SK-N-SH (cell line): ENCODE results near the gene PRR18. TPM values are rescaled to one million over a fixed set of nuclear protein-coding genes. Genes with fewer than 3 reads are reported as not detected.

Experiments
- CTCF ChIA-PET: fragments of 300-600, 350-600 bp; formaldehyde crosslinking; extraction: SDS; loops from one replicate; lab custom pipeline; 2021; lab: Yijun Ruan, JAX
- POLR2A ChIA-PET: fragments of 350-600 bp; sonication (Branson Sonifier 250); formaldehyde crosslinking; extraction: SDS; loops from one replicate; lab custom pipeline; 2020; ENCODE audit warnings: antibody characterized with exemption, inconsistent platforms; lab: Yijun Ruan, JAX
- DNase-seq: peaks from one replicate; pipeline ENCODE4 v3.0.0; 2012
- H2AFZ ChIP-seq: fragments of 200-600 bp; sonication (generic); 2 replicates; pipeline ENCODE4 v1.8.1; 2016; ENCODE audit warnings: antibody characterized with exemption, mild to moderate bottlenecking, low read depth
- H3F3A ChIP-seq: fragments of 200-600 bp; sonication (generic); replicated peaks from 2 replicates; pipeline ENCODE3; 2016; ENCODE audit warnings: antibody characterized with exemption, mild to moderate bottlenecking; ENCODE audit not compliant: insufficient read depth
- H3K27ac ChIP-seq, 2 experiments: fragments of 200-500 bp in 1 of 2; fragments of 200-600 bp in 1 of 2; sonication (Bioruptor generic) in 1 of 2; sonication (generic), shearing (Covaris generic) in 1 of 2; 2 replicates each; pipeline versions ENCODE4 v1.5.1 to v1.6.1; 2014 to 2016; ENCODE audit warnings: low read depth in 2 of 2, inconsistent platforms in 1 of 2, low read length in 1 of 2, mild to moderate bottlenecking in 1 of 2, mixed read lengths in 1 of 2
- H3K27me3 ChIP-seq: fragments of 200-600 bp; sonication (generic), shearing (Covaris generic); 2 replicates; pipeline ENCODE4 v1.6.1; 2016; ENCODE audit warnings: mixed run types; ENCODE audit not compliant: insufficient read depth
- H3K36me3 ChIP-seq, 2 experiments: fragments of 200-500 bp in 1 of 2; fragments of 200-600 bp in 1 of 2; sonication (Bioruptor generic) in 1 of 2; sonication (generic) in 1 of 2; replicated peaks in 1 of 2; 2 replicates each; pipeline versions ENCODE3 to v1.5.1; 2014 to 2016; ENCODE audit warnings: low read length in 1 of 2, mild to moderate bottlenecking in 1 of 2; ENCODE audit not compliant: insufficient read depth in 2 of 2, control insufficient read depth in 1 of 2
- H3K4me1 ChIP-seq, 2 experiments: fragments of 200-500 bp in 1 of 2; fragments of 200-600 bp in 1 of 2; sonication (Bioruptor generic) in 1 of 2; sonication (generic), shearing (Covaris generic) in 1 of 2; 2 replicates each; pipeline versions ENCODE4 v1.5.1 to v1.6.1; 2014 to 2016; ENCODE audit warnings: low read depth in 1 of 2, low read length in 1 of 2, mixed run types in 1 of 2; ENCODE audit not compliant: insufficient read depth in 2 of 2, control insufficient read depth in 1 of 2
- H3K4me2 ChIP-seq: fragments of 200-600 bp; sonication (generic), shearing (Covaris generic); 2 replicates; pipeline ENCODE4 v1.6.1; 2017; ENCODE audit warnings: mixed run types
- H3K4me3 ChIP-seq, 2 experiments: fragments of 200-500 bp in 1 of 2; fragments of 200-600 bp in 1 of 2; sonication (Bioruptor generic) in 1 of 2; sonication (generic), shearing (Covaris generic) in 1 of 2; 2 replicates each; pipeline versions ENCODE4 v1.5.1 to v1.8.1; 2014 to 2016; ENCODE audit warnings: low read depth in 2 of 2, inconsistent platforms in 1 of 2, low read length in 1 of 2, mild to moderate bottlenecking in 1 of 2, mixed read lengths in 1 of 2, moderate library complexity in 1 of 2
- H3K79me2 ChIP-seq: fragments of 200-600 bp; sonication (generic); 2 replicates; pipeline ENCODE4 v1.8.1; 2017; ENCODE audit warnings: mild to moderate bottlenecking; ENCODE audit not compliant: insufficient read depth
- H3K9ac ChIP-seq: fragments of 200-600 bp; sonication (generic); 2 replicates; pipeline ENCODE4 v1.6.1; 2017; ENCODE audit warnings: mixed run types
- H3K9me2 ChIP-seq: fragments of 200-600 bp; sonication (generic); 2 replicates; pipeline ENCODE4 v1.6.1; 2017; ENCODE audit warnings: mixed run types
- H3K9me3 ChIP-seq: fragments of 200-600 bp; sonication (generic); 2 replicates; pipeline ENCODE4 v1.6.1; 2017; ENCODE audit warnings: mixed run types, mild to moderate bottlenecking, moderate library complexity
- H4K20me1 ChIP-seq: fragments of 200-600 bp; sonication (generic); 2 replicates; pipeline ENCODE4 v1.6.1; 2017; ENCODE audit warnings: mild to moderate bottlenecking, mixed run types; ENCODE audit not compliant: insufficient read depth
- CHD2 ChIP-seq: fragments of 150-350 bp; IDR thresholded peaks from 2 replicates; pipeline ENCODE4 v1.6.1; 2018; ENCODE audit warnings: low read length; ENCODE audit not compliant: partially characterized antibody
- EP300 ChIP-seq, 2 experiments: IDR thresholded peaks; 2 replicates each; pipeline versions ENCODE4 v1.4.0 to v1.6.1; 2012; ENCODE audit warnings: borderline replicate concordance in 1 of 2, low read depth in 1 of 2, low read length in 1 of 2
- FOSL2 ChIP-seq: IDR thresholded peaks from 2 replicates; pipeline ENCODE4 v1.4.0; 2012; ENCODE audit warnings: low read depth, mild to moderate bottlenecking, moderate library complexity, borderline replicate concordance
- FOXJ3 ChIP-seq: sonication (generic); formaldehyde crosslinking; IDR thresholded peaks from 2 replicates; pipeline ENCODE4 v1.5.1; 2020; ENCODE audit warnings: mild to moderate bottlenecking, missing genetic modification reagents
- FOXM1 ChIP-seq: IDR thresholded peaks from 2 replicates; pipeline ENCODE4 v1.4.0; 2012; ENCODE audit warnings: low read depth, mild to moderate bottlenecking
- JUND ChIP-seq: IDR thresholded peaks from 2 replicates; pipeline ENCODE4 v1.4.0; 2012
- MEF2A ChIP-seq: IDR thresholded peaks from 2 replicates; pipeline ENCODE4 v1.4.0; 2012; ENCODE audit warnings: low read depth, borderline replicate concordance
- NRF1 ChIP-seq: IDR thresholded peaks from 2 replicates; pipeline ENCODE4 v1.6.1; 2012; ENCODE audit warnings: low read depth, mild to moderate bottlenecking, low read length
- POLR2AphosphoS5 ChIP-seq: IDR thresholded peaks from 2 replicates; pipeline ENCODE4 v1.6.1; 2012; ENCODE audit warnings: low read depth, low read length
- RFX5 ChIP-seq: IDR thresholded peaks from 2 replicates; pipeline ENCODE4 v1.6.1; 2012; ENCODE audit warnings: mild to moderate bottlenecking, improper control_type of control experiment, low read length
- RXRA ChIP-seq: IDR thresholded peaks from 2 replicates; pipeline ENCODE4 v1.4.0; 2012; ENCODE audit warnings: low read depth, mild to moderate bottlenecking, borderline replicate concordance
- SIN3A ChIP-seq: IDR thresholded peaks from 2 replicates; pipeline ENCODE4 v1.6.1; 2012; ENCODE audit warnings: low read depth, mild to moderate bottlenecking, low read length, moderate library complexity, borderline replicate concordance
- SMC3 ChIP-seq: IDR thresholded peaks from 2 replicates; pipeline ENCODE4 v1.6.1; 2012; ENCODE audit warnings: low read depth, low read length, improper control_type of control experiment
- TAF1 ChIP-seq: IDR thresholded peaks from 2 replicates; pipeline ENCODE4 v1.6.1; 2012; ENCODE audit warnings: low read depth, mild to moderate bottlenecking, low read length, moderate library complexity, borderline replicate concordance
- USF1 ChIP-seq: IDR thresholded peaks from 2 replicates; pipeline ENCODE4 v1.4.0; 2012; ENCODE audit warnings: low read depth, borderline replicate concordance
- WGBS: methylation state at CpG from one replicate; pipeline ENCODE4 v1.1.6; 2017; ENCODE audit warnings: low lambda C conversion rate; 5-methylcytosine and 5-hydroxymethylcytosine counted together
- polyA plus RNA-seq, 3 experiments: library from polyadenylated mRNA; depleted of rRNA; stranded (reverse); fragments of >200 nt; gene quantifications; 2 replicates each; pipeline ENCODE4 v1.2.3, GENCODE V29; 2012
- TF ChIP-seq, protein P1 (sequence below): IDR thresholded peaks from 2 replicates; pipeline ENCODE4 v1.4.0; 2012; ENCODE audit warnings: low read depth
- TF ChIP-seq, protein P2 (sequence below): IDR thresholded peaks from 2 replicates; pipeline ENCODE4 v1.6.1; 2012; ENCODE audit warnings: mild to moderate bottlenecking, low read depth, low read length, moderate library complexity

PRR18 gene
- polyA plus RNA-seq, 1 of the 3 experiments (the other 2 are of a cell fraction) = 0.02 TPM

- Histone ChIP-seq H3K79me2 (no peaks in the 10 kb centered on the region), H3K27me3 (no peaks in the 10 kb centered on the region; the same call in 1 of the 2 replicates), H3K9me3 (no peaks in the 10 kb centered on the region), H4K20me1 (no peaks in the 10 kb centered on the region), H3K27ac (no peak overlapping the region), H3K9ac (no peak overlapping the region), H3K9me2 (no peaks in the 10 kb centered on the region), H3K36me3 (no peaks in the 10 kb centered on the region), H3F3A (no peaks in the 10 kb centered on the region), H3K4me3 (no peak overlapping the region), H3K4me2 (no peak overlapping the region), H2AFZ (no peak overlapping the region), H3K4me1 (no peaks in the 10 kb centered on the region)
- 28% methylated on average over 4 of the region's 4 CpGs for WGBS
- no peak for DNase-seq
- TF ChIP-seq FOXJ3 (no peak), NRF1 (no peak), CHD2 (no peak), MEF2A (no peak), TAF1 (no peak)
- TF ChIP-seq, protein P1, sequence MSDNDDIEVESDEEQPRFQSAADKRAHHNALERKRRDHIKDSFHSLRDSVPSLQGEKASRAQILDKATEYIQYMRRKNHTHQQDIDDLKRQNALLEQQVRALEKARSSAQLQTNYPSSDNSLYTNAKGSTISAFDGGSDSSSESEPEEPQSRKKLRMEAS = no peak
- POLR2A ChIA-PET = no interaction called here
- CTCF ChIA-PET = no interaction called here
Measured at GRCh38 chr6:166351715-166352285, 43.6 kb upstream of the PRR18 start.

DNA sequence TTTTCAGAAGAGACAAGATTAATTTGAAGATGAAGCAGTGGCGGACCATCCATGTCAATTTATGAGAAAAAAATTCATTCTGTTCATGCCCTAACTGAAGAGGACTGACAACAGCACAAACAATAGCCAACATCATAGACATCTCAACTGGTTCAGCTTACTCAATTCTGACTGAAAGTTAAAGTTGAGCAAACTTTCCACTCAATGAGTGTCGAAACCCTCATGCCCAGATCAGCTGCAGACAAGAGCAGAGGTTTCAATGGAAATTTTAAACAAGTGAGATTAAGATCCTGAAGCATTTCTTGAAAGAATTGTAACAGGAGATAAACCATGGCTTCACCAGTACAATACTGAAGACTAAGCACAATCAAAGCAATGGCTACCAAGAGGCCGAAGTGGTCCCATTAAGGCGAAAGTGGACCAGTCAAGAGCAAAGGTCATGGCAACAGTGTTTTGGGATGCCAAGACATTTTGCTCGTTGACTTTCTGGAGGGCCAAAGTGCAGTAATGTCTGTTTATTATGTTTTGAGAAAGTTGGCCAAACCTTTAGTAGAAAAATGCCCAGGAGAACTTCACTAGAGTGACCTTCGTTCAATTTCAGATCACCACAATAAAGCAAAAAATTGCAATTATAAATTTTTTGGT is 40.2 kb upstream of the PRR18 start:
- CTCF ChIA-PET = no interaction called here

More for the DNA sequence above, 40.2 kb upstream of the PRR18 start:
- POLR2A ChIA-PET = no interaction called here
- WGBS = 66% methylated on average over 6 of the region's 6 CpGs
- H3K4me2 ChIP-seq = no peak overlapping the region
- TF ChIP-seq USF1 (no peak), RFX5 (no peak), POLR2AphosphoS5 (no peak), CHD2 (no peak), SMC3 (no peak), FOSL2 (no peak), SIN3A (no peak), JUND (no peak), EP300 (IDR thresholded peaks at IDR 0.05; ENCODE audit: borderline replicate concordance in 1 of 2, low read depth in 1 of 2, low read length in 1 of 2) (no peak), FOXM1 (no peak), RXRA (no peak), NRF1 (no peak)
- TF ChIP-seq, protein P2, sequence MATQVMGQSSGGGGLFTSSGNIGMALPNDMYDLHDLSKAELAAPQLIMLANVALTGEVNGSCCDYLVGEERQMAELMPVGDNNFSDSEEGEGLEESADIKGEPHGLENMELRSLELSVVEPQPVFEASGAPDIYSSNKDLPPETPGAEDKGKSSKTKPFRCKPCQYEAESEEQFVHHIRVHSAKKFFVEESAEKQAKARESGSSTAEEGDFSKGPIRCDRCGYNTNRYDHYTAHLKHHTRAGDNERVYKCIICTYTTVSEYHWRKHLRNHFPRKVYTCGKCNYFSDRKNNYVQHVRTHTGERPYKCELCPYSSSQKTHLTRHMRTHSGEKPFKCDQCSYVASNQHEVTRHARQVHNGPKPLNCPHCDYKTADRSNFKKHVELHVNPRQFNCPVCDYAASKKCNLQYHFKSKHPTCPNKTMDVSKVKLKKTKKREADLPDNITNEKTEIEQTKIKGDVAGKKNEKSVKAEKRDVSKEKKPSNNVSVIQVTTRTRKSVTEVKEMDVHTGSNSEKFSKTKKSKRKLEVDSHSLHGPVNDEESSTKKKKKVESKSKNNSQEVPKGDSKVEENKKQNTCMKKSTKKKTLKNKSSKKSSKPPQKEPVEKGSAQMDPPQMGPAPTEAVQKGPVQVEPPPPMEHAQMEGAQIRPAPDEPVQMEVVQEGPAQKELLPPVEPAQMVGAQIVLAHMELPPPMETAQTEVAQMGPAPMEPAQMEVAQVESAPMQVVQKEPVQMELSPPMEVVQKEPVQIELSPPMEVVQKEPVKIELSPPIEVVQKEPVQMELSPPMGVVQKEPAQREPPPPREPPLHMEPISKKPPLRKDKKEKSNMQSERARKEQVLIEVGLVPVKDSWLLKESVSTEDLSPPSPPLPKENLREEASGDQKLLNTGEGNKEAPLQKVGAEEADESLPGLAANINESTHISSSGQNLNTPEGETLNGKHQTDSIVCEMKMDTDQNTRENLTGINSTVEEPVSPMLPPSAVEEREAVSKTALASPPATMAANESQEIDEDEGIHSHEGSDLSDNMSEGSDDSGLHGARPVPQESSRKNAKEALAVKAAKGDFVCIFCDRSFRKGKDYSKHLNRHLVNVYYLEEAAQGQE = no peak
- no peaks in the 10 kb centered on the region for H3K36me3 ChIP-seq
- H3K9ac ChIP-seq = no peak overlapping the region
- no peaks in the 10 kb centered on the region for H3F3A ChIP-seq
- no peak overlapping the region for H3K27ac ChIP-seq
- no peaks in the 10 kb centered on the region for H4K20me1 ChIP-seq
- H3K27me3 ChIP-seq = no peaks in the 10 kb centered on the region
- H3K4me1 ChIP-seq = no peaks in the 10 kb centered on the region; a peak in 2 of 4 replicates
- H3K79me2 ChIP-seq = no peaks in the 10 kb centered on the region
- no peaks in the 10 kb centered on the region for H3K9me3 ChIP-seq
- H3K4me3 ChIP-seq = no peak overlapping the region
- no peaks in the 10 kb centered on the region for H3K9me2 ChIP-seq
- no peak for DNase-seq
- H2AFZ ChIP-seq = no peak overlapping the region
